ENCODE data around the gene ADCY9. TPM values are rescaled to one million over a fixed set of nuclear protein-coding genes. Genes with fewer than 3 reads are reported as not detected.
"Not testable (repeated sequence)": the region's sequence is repeated elsewhere in the genome, so short reads cannot be mapped to it uniquely, and the experiment has no call there.

Gene ADCY9
- total RNA-seq, 2 experiments from 2014 or later, result 7.1 to 7.4 TPM

- Histone ChIP-seq H3K9me3 (ENCODE audit: control insufficient read depth in 1 of 2, insufficient read depth in 1 of 2, low read length in 2 of 2) (no peaks in the 10 kb centered on the region), H3K36me3 (ENCODE audit: insufficient read depth, low read length) (no peaks in the 10 kb centered on the region), H3K4me3 (ENCODE audit: low read length) (no peak overlapping the region), H3K4me1 (ENCODE audit: insufficient read depth, low read length) (peaks cover 3% of the 10 kb centered on the region), H3K27me3 (ENCODE audit: control insufficient read depth in 1 of 2, insufficient read depth in 2 of 2, low read length in 2 of 2) (no peaks in the 10 kb centered on the region), H3K27ac (ENCODE audit: low read depth in 1 of 2, low read length in 2 of 2) (no peak overlapping the region)
- DNase-seq (no peak), ATAC-seq (ENCODE audit: poor library complexity) (no peak)
- TF ChIP-seq CTCF (IDR thresholded peaks at IDR 0.05), result no peak
- ChIA-PET POLR2A (no interaction called here), CTCF (no interaction called here)
- H3K9me3 Mint-ChIP-seq, result no peaks in the 10 kb centered on the region
- no peaks in the 10 kb centered on the region for H3K27me3 Mint-ChIP-seq
- no peaks in the 10 kb centered on the region for H3K36me3 Mint-ChIP-seq (ENCODE audit: low read depth)
- intact Hi-C loops (cut with DNase I, micrococcal nuclease), result no loop called here
- no peak overlapping the region for H3K27ac Mint-ChIP-seq
- no peak overlapping the region for H3K4me3 Mint-ChIP-seq
- peaks cover 19% of the 10 kb centered on the region for H3K4me1 Mint-ChIP-seq (ENCODE audit: low read depth)
Measured at GRCh38 chr16:4075534-4075933, 40.7 kb downstream of the ADCY9 start.

GRCh38 chr16:4073150-4073549 is 43.1 kb downstream of the ADCY9 start:
- H3K27me3 ChIP-seq (ENCODE audit: control insufficient read depth in 1 of 2, insufficient read depth in 2 of 2, low read length in 2 of 2); POLR2A ChIA-PET; CTCF ChIA-PET; H3K4me1 Mint-ChIP-seq (ENCODE audit: low read depth); H3K27me3 Mint-ChIP-seq; H3K36me3 ChIP-seq (ENCODE audit: insufficient read depth, low read length); H3K4me3 ChIP-seq (ENCODE audit: low read length); intact Hi-C loops (cut with DNase I, micrococcal nuclease); H3K4me1 ChIP-seq (ENCODE audit: insufficient read depth, low read length); H3K4me3 Mint-ChIP-seq; H3K27ac ChIP-seq (ENCODE audit: low read depth in 1 of 2, low read length in 2 of 2); H3K9me3 Mint-ChIP-seq; H3K9me3 ChIP-seq (ENCODE audit: control insufficient read depth in 1 of 2, insufficient read depth in 1 of 2, low read length in 2 of 2); H3K27ac Mint-ChIP-seq; DNase-seq; H3K36me3 Mint-ChIP-seq (ENCODE audit: low read depth); ATAC-seq (ENCODE audit: poor library complexity): not testable (repeated sequence)

GRCh38 chr16:4071686-4072561 is 44.3 kb downstream of the ADCY9 start:
- no peak overlapping the region for H3K4me3 Mint-ChIP-seq
- intact Hi-C loops (cut with DNase I, micrococcal nuclease), result no loop called here
- no peaks in the 10 kb centered on the region for H3K36me3 ChIP-seq (ENCODE audit: insufficient read depth, low read length)
- no peaks in the 10 kb centered on the region for H3K27me3 ChIP-seq (ENCODE audit: control insufficient read depth in 1 of 2, insufficient read depth in 2 of 2, low read length in 2 of 2)
- H3K4me1 ChIP-seq (ENCODE audit: insufficient read depth, low read length), result peaks cover 3% of the 10 kb centered on the region
- no peaks in the 10 kb centered on the region for H3K9me3 Mint-ChIP-seq
- no peak for TF ChIP-seq CTCF (IDR thresholded peaks at IDR 0.05)
- no peaks in the 10 kb centered on the region for H3K27me3 Mint-ChIP-seq
- H3K27ac ChIP-seq (ENCODE audit: low read depth in 1 of 2, low read length in 2 of 2), result no peak overlapping the region
- no peaks in the 10 kb centered on the region for H3K4me1 Mint-ChIP-seq (ENCODE audit: low read depth)
- CTCF ChIA-PET, result no interaction called here
- no peak overlapping the region for H3K27ac Mint-ChIP-seq
- no peak for ATAC-seq (ENCODE audit: poor library complexity)
- no peak overlapping the region for H3K4me3 ChIP-seq (ENCODE audit: low read length)
- no peak for DNase-seq
- POLR2A ChIA-PET, result no interaction called here
- no peaks in the 10 kb centered on the region for H3K36me3 Mint-ChIP-seq (ENCODE audit: low read depth)
- no peaks in the 10 kb centered on the region for H3K9me3 ChIP-seq (ENCODE audit: control insufficient read depth in 1 of 2, insufficient read depth in 1 of 2, low read length in 2 of 2)

GRCh38 chr16:4070936-4071335 is 45.3 kb downstream of the ADCY9 start:
- POLR2A ChIA-PET, result no interaction called here
- H3K4me1 Mint-ChIP-seq (ENCODE audit: low read depth), result no peaks in the 10 kb centered on the region
- no peaks in the 10 kb centered on the region for H3K9me3 Mint-ChIP-seq
- no peak overlapping the region for H3K27ac ChIP-seq (ENCODE audit: low read depth in 1 of 2, low read length in 2 of 2)
- H3K4me3 ChIP-seq (ENCODE audit: low read length), result no peak overlapping the region
- H3K4me3 Mint-ChIP-seq, result no peak overlapping the region
- DNase-seq (no peak), ATAC-seq (ENCODE audit: poor library complexity) (no peak)
- no peak overlapping the region for H3K27ac Mint-ChIP-seq
- CTCF ChIA-PET, result no interaction called here
- no peaks in the 10 kb centered on the region for H3K27me3 ChIP-seq (ENCODE audit: control insufficient read depth in 1 of 2, insufficient read depth in 2 of 2, low read length in 2 of 2)
- no peaks in the 10 kb centered on the region for H3K27me3 Mint-ChIP-seq
- intact Hi-C loops (cut with DNase I, micrococcal nuclease), result no loop called here
- no peaks in the 10 kb centered on the region for H3K9me3 ChIP-seq (ENCODE audit: control insufficient read depth in 1 of 2, insufficient read depth in 1 of 2, low read length in 2 of 2)
- no peaks in the 10 kb centered on the region for H3K36me3 Mint-ChIP-seq (ENCODE audit: low read depth)
- peaks cover 3% of the 10 kb centered on the region for H3K4me1 ChIP-seq (ENCODE audit: insufficient read depth, low read length)
- no peak for TF ChIP-seq CTCF (IDR thresholded peaks at IDR 0.05)
- H3K36me3 ChIP-seq (ENCODE audit: insufficient read depth, low read length), result no peaks in the 10 kb centered on the region
